Measurements from ENCODE around the gene XPR1. TPM values are rescaled to one million over a fixed set of nuclear protein-coding genes. Genes with fewer than 3 reads are reported as not detected.

XPR1 gene
- total RNA-seq, 1 experiment from 2014 or later, result 19.9 TPM

GRCh38 chr1:180593382-180593781 lies 38.4 kb upstream of the XPR1 start:
- TF ChIP-seq ELF1 (IDR thresholded peaks at IDR 0.05; ENCODE audit: borderline replicate concordance, low read depth) (no peak), MAX (IDR thresholded peaks at IDR 0.05) (no peak), ZBTB33 (IDR thresholded peaks at IDR 0.05; ENCODE audit: extremely low read depth, insufficient replicate concordance, low read length) (no peak)
- H4K20me1 ChIP-seq (ENCODE audit: insufficient read depth), result no peaks in the 10 kb centered on the region
- no peaks in the 10 kb centered on the region for H3K79me2 ChIP-seq (ENCODE audit: insufficient read depth, low read length)

GRCh38 chr1:180594723-180595122 lies 37.1 kb upstream of the XPR1 start:
- ChIA-PET RAD21 (ENCODE audit: low non-redundant PET in 1 of 2, low total read pairs in 2 of 2, uncharacterized antibody in 2 of 2, unreplicated experiment in 2 of 2) (no interaction called here), CTCF (no interaction called here), POLR2A (no interaction called here)
- no peak overlapping the region for H3K4me2 ChIP-seq (ENCODE audit: low read length)
- H3K9ac ChIP-seq (ENCODE audit: low read length), result no peak overlapping the region
- H3K79me2 ChIP-seq (ENCODE audit: insufficient read depth, low read length), result no peaks in the 10 kb centered on the region
- no peaks in the 10 kb centered on the region for H4K20me1 ChIP-seq (ENCODE audit: insufficient read depth)
- no TSS peak for BruUV-seq (replicated peaks)
- no peaks in the 10 kb centered on the region for H3K4me1 ChIP-seq (ENCODE audit: control insufficient read depth in 1 of 2, insufficient read depth in 2 of 2, low read length in 2 of 2)
- no peaks in the 10 kb centered on the region for H3K27me3 ChIP-seq (ENCODE audit: insufficient read depth, low read length)
- DNase-seq (ENCODE audit: low read depth, low spot score) (no peak), ATAC-seq (no peak)
- no peaks in the 10 kb centered on the region for H3K9me3 ChIP-seq (ENCODE audit: control insufficient read depth in 1 of 2, insufficient read depth in 1 of 2, low read depth in 1 of 2, low read length in 2 of 2)
- H3K36me3 ChIP-seq (ENCODE audit: control insufficient read depth in 1 of 2, insufficient read depth in 2 of 2, low read length in 2 of 2), result no peaks in the 10 kb centered on the region
- H3K9me2 ChIP-seq (ENCODE audit: insufficient read depth), result no peaks in the 10 kb centered on the region
- no peak overlapping the region for H2AFZ ChIP-seq (ENCODE audit: low read depth, low read length, poor library complexity, severe bottlenecking)
- H3K4me3 ChIP-seq (replicated peaks in 1 of 2; ENCODE audit: low read depth in 1 of 2, low read length in 2 of 2), result no peak overlapping the region
- intact Hi-C loops (cut with micrococcal nuclease), result no loop called here
- no peak overlapping the region for H3K27ac ChIP-seq (ENCODE audit: low read depth, low read length)
- TF ChIP-seq ELF1 (IDR thresholded peaks at IDR 0.05; ENCODE audit: borderline replicate concordance, low read depth), result no peak
- TF ChIP-seq POLR2AphosphoS5 (IDR thresholded peaks at IDR 0.05; ENCODE audit: low read depth, low read length), result no peak
- TF ChIP-seq MAX (IDR thresholded peaks at IDR 0.05), result no peak
- TF ChIP-seq SRF (IDR thresholded peaks at IDR 0.05; ENCODE audit: low read depth), result no peak
- no peak for TF ChIP-seq REST (IDR thresholded peaks at IDR 0.05; ENCODE audit: low read depth)
- TF ChIP-seq SP1 (IDR thresholded peaks at IDR 0.05; ENCODE audit: low read depth), result no peak
- TF ChIP-seq CTCF (IDR thresholded peaks at IDR 0.05 in 2 of 3, conservative IDR thresholded peaks at IDR 0.05 in 1 of 3; ENCODE audit: borderline replicate concordance in 1 of 3, insufficient read depth in 1 of 3, low read depth in 2 of 3, low read length in 2 of 3), result no peak
- no peak for TF ChIP-seq CEBPB (IDR thresholded peaks at IDR 0.05; ENCODE audit: low read depth)

More at GRCh38 chr1:180593382-180593781, 38.4 kb upstream of the XPR1 start:
- H3K9me2 ChIP-seq (ENCODE audit: insufficient read depth), result no peaks in the 10 kb centered on the region
- no peak for DNase-seq (ENCODE audit: low read depth, low spot score)
- RAD21 ChIA-PET (ENCODE audit: low non-redundant PET in 1 of 2, low total read pairs in 2 of 2, uncharacterized antibody in 2 of 2, unreplicated experiment in 2 of 2), result no interaction called here
- BruUV-seq (replicated peaks), result no TSS peak
- CTCF ChIA-PET, result no interaction called here
- no peaks in the 10 kb centered on the region for H3K27me3 ChIP-seq (ENCODE audit: insufficient read depth, low read length)
- no peaks in the 10 kb centered on the region for H3K4me1 ChIP-seq (ENCODE audit: control insufficient read depth in 1 of 2, insufficient read depth in 2 of 2, low read length in 2 of 2)
- no peak for ATAC-seq
- POLR2A ChIA-PET, result no interaction called here
- no peak overlapping the region for H3K4me3 ChIP-seq (replicated peaks in 1 of 2; ENCODE audit: low read depth in 1 of 2, low read length in 2 of 2)
- no peak overlapping the region for H3K9ac ChIP-seq (ENCODE audit: low read length)
- H2AFZ ChIP-seq (ENCODE audit: low read depth, low read length, poor library complexity, severe bottlenecking), result no peak overlapping the region
- H3K27ac ChIP-seq (ENCODE audit: low read depth, low read length), result no peak overlapping the region
- no peaks in the 10 kb centered on the region for H3K36me3 ChIP-seq (ENCODE audit: control insufficient read depth in 1 of 2, insufficient read depth in 2 of 2, low read length in 2 of 2)
- H3K9me3 ChIP-seq (ENCODE audit: control insufficient read depth in 1 of 2, insufficient read depth in 1 of 2, low read depth in 1 of 2, low read length in 2 of 2), result no peaks in the 10 kb centered on the region
- no peak overlapping the region for H3K4me2 ChIP-seq (ENCODE audit: low read length)
- intact Hi-C loops (cut with micrococcal nuclease), result no loop called here

Measured in HCT116 (cell line).